GM13977 (cell line): ENCODE data around the gene OXNAD1.

ENCODE experiments used
- DNase-seq: peaks from one replicate; pipeline ENCODE4 v3.0.0; 2012; ENCODE audit warnings: low spot score
- in situ Hi-C: fragments of 300-500 bp; cut with MboI; formaldehyde crosslinking; loops from one replicate; pipeline ENCODE4 v1.12.0; 2022; ENCODE audit warnings: low sequenced_read_pairs, low pct_unique_long_range_greater_than_20kb, mixed read lengths, inconsistent platforms; ENCODE audit not compliant: unreplicated experiment
- TF ChIP-seq, protein P1 (sequence below): IDR thresholded peaks from 2 replicates; pipeline ENCODE4 v1.5.1; 2012; ENCODE audit warnings: mild to moderate bottlenecking, control low read depth; ENCODE audit not compliant: insufficient read depth; ENCODE audit errors: extremely low read depth, missing control alignments

OXNAD1 gene

DNA sequence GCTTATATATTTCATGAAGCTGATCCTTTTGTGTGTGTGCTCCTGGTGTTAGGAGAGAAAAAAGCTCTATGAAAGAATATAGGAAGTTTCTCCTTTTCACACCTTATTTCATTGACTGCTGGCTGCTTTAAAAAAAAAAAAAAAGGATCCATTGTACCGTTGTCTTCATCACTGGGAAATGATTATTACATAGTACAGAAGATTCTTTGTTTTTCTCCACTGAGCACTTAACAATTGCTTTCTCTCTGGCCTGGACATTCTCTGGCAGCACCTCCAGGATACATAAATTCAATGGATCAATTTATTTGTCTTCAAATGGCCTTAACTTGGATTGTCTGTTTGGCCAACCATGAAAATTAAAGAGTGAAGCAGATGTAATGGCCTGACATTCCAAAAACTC is 37.4 kb upstream of the OXNAD1 start:
- TF ChIP-seq, protein P1, sequence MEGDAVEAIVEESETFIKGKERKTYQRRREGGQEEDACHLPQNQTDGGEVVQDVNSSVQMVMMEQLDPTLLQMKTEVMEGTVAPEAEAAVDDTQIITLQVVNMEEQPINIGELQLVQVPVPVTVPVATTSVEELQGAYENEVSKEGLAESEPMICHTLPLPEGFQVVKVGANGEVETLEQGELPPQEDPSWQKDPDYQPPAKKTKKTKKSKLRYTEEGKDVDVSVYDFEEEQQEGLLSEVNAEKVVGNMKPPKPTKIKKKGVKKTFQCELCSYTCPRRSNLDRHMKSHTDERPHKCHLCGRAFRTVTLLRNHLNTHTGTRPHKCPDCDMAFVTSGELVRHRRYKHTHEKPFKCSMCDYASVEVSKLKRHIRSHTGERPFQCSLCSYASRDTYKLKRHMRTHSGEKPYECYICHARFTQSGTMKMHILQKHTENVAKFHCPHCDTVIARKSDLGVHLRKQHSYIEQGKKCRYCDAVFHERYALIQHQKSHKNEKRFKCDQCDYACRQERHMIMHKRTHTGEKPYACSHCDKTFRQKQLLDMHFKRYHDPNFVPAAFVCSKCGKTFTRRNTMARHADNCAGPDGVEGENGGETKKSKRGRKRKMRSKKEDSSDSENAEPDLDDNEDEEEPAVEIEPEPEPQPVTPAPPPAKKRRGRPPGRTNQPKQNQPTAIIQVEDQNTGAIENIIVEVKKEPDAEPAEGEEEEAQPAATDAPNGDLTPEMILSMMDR: no peak
- no peak for DNase-seq
- in situ Hi-C loops: no loop called here

DNA sequence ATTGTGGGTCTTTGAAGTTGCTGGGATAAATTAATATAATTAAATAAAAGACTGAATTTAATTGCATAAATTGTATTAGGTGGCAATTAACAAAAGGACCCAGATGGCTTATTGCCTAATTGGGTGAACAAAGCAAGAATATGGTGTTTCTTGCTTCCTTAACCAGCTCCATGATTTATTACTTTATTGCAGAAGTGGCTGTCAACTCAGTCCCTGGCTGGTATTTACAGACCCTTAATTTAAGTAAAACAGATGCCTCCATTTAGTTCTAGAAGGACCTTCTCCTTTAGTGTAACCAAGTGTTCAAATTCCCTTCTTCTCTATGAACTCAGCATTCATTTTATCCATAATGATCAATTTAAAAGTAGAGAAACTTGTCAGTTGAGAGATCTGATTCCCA is 35.3 kb upstream of the OXNAD1 start:
- in situ Hi-C loops: no loop called here
- DNase-seq: no peak
- TF ChIP-seq, protein P1: no peak

DNA sequence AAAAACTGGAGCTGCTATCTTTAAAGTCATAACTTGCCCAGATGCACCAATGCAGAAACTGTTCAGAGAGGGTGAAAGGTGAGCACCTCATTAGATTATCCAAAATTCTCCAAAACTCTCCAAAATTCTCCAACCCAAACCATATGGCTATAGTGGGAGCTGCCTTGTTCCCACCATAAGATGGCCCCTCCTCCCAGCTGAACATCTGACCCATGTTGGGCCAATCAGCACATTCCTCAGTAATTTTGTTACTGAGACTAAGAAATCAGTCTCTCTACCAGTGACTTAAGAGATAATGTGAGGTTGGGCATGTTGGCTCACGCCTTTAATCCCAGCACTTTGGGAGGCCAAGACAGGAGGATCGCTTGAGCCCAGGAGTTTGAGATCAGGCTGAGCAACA is 33.0 kb upstream of the OXNAD1 start:
- in situ Hi-C loops: no loop called here
- TF ChIP-seq, protein P1: no peak
- DNase-seq: no peak

DNA sequence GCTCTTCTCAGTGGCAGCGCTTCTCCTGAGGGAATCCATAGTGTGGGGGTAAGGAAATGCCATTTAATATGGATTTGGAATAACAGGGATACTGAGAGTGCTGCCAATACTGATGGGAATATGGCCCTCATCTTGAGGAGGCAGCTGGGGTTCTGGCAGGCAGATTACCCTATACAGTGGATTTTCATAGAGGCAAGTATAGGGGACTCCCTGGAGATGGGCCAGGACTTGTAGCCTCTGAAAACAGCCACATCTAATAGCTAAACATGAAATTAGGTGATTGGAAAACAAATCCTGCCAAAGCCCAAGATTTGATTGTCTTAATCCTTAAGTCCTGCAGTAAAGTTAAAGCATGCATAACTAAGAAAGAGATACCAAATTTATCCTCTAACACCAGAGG is 31.2 kb upstream of the OXNAD1 start:
- TF ChIP-seq, protein P1: no peak
- DNase-seq: no peak
- in situ Hi-C loops: no loop called here

- no peak for DNase-seq
- in situ Hi-C loops: no loop called here
- TF ChIP-seq, protein P1: no peak
These were observed 30.7 kb upstream of the OXNAD1 start for GRCh38 chr3:16234281-16234680.

DNA sequence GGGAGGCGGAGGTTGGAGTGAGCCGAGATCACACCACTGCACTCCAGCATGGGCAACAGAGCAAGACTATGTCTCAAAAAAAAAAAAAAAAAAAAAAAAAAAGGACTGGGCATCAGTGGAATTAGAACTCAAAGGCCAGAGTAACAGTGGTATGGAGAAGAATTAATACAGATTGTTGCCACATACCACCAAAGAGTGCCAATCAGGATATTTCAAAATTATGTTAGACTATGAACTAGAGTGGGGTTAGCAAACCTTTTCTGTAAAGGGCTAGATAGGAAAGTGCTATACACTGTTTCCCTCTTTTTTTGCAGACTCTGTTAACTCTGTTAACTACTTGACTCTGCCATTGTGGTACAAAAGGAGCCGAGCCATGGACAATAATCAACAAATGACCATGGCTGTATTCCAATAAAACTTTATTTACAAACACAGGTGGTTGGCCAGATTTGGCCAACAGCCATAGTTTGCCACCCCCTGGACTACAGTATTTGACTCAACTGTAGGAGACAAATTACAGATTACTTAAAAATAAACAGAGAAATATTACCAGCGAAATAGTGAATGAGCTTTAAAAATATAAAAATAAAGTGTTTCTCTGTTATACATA is 28.9 kb upstream of the OXNAD1 start:
- TF ChIP-seq, protein P1: no peak
- in situ Hi-C loops: no loop called here
- DNase-seq: no peak
